K562 (cell line): ENCODE measurements around the gene TAS1R3. TPM values are rescaled to one million over a fixed set of nuclear protein-coding genes. Genes with fewer than 3 reads are reported as not detected.

Experiments
- ATAC-seq: fragments of 200-7000 bp; cut with Tn5 transposase; 3 replicates; pipeline ENCODE4 v1.9.1; 2020; ENCODE audit warnings: moderate library complexity
- BruUV-seq: library from RNA; stranded (reverse); fragments of 400-500 nt; replicated peaks from 2 replicates; lab custom pipeline; 2021; lab: Mats Ljungman, UMichigan
- CTCF ChIA-PET: fragments of 300-600 bp; formaldehyde crosslinking; extraction: SDS; loops from one replicate; lab custom pipeline; 2021; ENCODE audit warnings: low intra/inter-chr PET ratio; lab: Yijun Ruan, JAX
- POLR2A ChIA-PET: fragments of 300-600, 350-650 bp; sonication (Branson Sonifier 250); formaldehyde crosslinking; extraction: SDS; loops from one replicate; lab custom pipeline; 2021; ENCODE audit warnings: antibody characterized with exemption, inconsistent platforms; lab: Yijun Ruan, JAX
- DNase-seq, 4 experiments: peaks; one replicate each; pipeline versions ENCODE4 v3.0.0 to v3.0.0-alpha.2; 2011 to 2018; ENCODE audit warnings: low spot score in 3 of 4, mixed read lengths in 3 of 4; ENCODE audit errors: extremely low read depth in 1 of 4
- FAIRE-seq: peaks from 2 replicates; lab custom pipeline; 2011; peaks lifted over from hg19 to GRCh38; lab: Jason Lieb, UNC
- H2AFZ ChIP-seq: 2 replicates; pipeline ENCODE4 v1.6.0; 2011; ENCODE audit warnings: low read depth, low read length, control low read depth, inconsistent platforms
- H3K27ac ChIP-seq: fragments of 200-600 bp; 3 replicates; pipeline ENCODE4 v1.8.0; 2011; ENCODE audit warnings: low read depth, mild to moderate bottlenecking, control low read depth, inconsistent platforms, low read length, moderate library complexity, mixed read lengths; ENCODE audit errors: extremely low read depth
- H3K27me3 ChIP-seq, 2 experiments: fragments of 300-600 bp in 1 of 2; 2 replicates in 1 of 2; 3 replicates in 1 of 2; pipeline versions ENCODE4 v1.6.0 to v1.8.0; 2011; ENCODE audit warnings: inconsistent platforms in 2 of 2, low read length in 2 of 2, mild to moderate bottlenecking in 1 of 2, mixed read lengths in 1 of 2, moderate library complexity in 1 of 2; ENCODE audit not compliant: control insufficient read depth in 2 of 2, insufficient read depth in 2 of 2
- H3K36me3 ChIP-seq: fragments of 300-600 bp; 3 replicates; pipeline ENCODE4 v1.8.0; 2011; ENCODE audit warnings: mild to moderate bottlenecking, low read length, inconsistent platforms; ENCODE audit not compliant: control insufficient read depth, insufficient read depth
- H3K4me1 ChIP-seq, 2 experiments: fragments of 200-600 bp in 1 of 2; replicated peaks in 1 of 2; 2 replicates in 1 of 2; 3 replicates in 1 of 2; pipeline versions ENCODE4 v1.5.1 to v1.8.0; 2011; ENCODE audit warnings: inconsistent platforms in 2 of 2, low read length in 2 of 2, mild to moderate bottlenecking in 1 of 2, mixed read lengths in 1 of 2, moderate library complexity in 1 of 2; ENCODE audit not compliant: control insufficient read depth in 2 of 2, insufficient read depth in 2 of 2
- H3K4me2 ChIP-seq: 2 replicates; pipeline ENCODE4 v1.6.1; 2011; ENCODE audit warnings: low read length, control low read depth, inconsistent platforms, mixed read lengths; ENCODE audit not compliant: insufficient read depth
- H3K4me3 ChIP-seq: fragments of 200-600 bp; sonication (generic), shearing (Covaris generic); 2 replicates; pipeline ENCODE4 v1.5.1; 2016; ENCODE audit warnings: control low read depth, inconsistent platforms
- H3K79me2 ChIP-seq: fragments of 200-600 bp; 3 replicates; pipeline ENCODE4 v1.8.0; 2011; ENCODE audit warnings: low read length, inconsistent platforms; ENCODE audit not compliant: control insufficient read depth, insufficient read depth
- H3K9ac ChIP-seq, 2 experiments: 2 replicates each; pipeline versions ENCODE4 v1.6.0 to v1.6.1; 2011; ENCODE audit warnings: low read depth in 2 of 2, low read length in 2 of 2, control low read depth in 1 of 2, inconsistent platforms in 1 of 2, mild to moderate bottlenecking in 1 of 2, mixed read lengths in 1 of 2; ENCODE audit not compliant: insufficient read depth in 1 of 2
- H3K9me1 ChIP-seq: one replicate; pipeline ENCODE4 v1.6.0; 2011; ENCODE audit warnings: inconsistent platforms, mild to moderate bottlenecking, low read length, moderate library complexity; ENCODE audit not compliant: control insufficient read depth, insufficient read depth
- H3K9me3 ChIP-seq: replicated peaks from 2 replicates; pipeline ENCODE4 v1.5.1; 2011; ENCODE audit warnings: low read depth, low read length, inconsistent platforms; ENCODE audit not compliant: control insufficient read depth, insufficient read depth
- H4K20me1 ChIP-seq: replicated peaks from 2 replicates; pipeline ENCODE4 v1.6.1; 2011; ENCODE audit warnings: low read length, inconsistent platforms, mixed read lengths; ENCODE audit not compliant: control insufficient read depth, insufficient read depth
- ATF1 ChIP-seq, 2 experiments: fragments of 450-650 bp in 1 of 2; IDR thresholded peaks; 2 replicates each; pipeline ENCODE4 v1.6.1; 2016; ENCODE audit warnings: missing compliant biosample characterization in 1 of 2, missing genetic modification characterization in 1 of 2
- EZH2 ChIP-seq: IDR thresholded peaks from 2 replicates; pipeline ENCODE4 v1.6.1; 2012; ENCODE audit warnings: low read depth, mild to moderate bottlenecking, inconsistent platforms, low read length, borderline replicate concordance
- HMGN3 ChIP-seq: IDR thresholded peaks from 2 replicates; pipeline ENCODE4 v1.6.1; 2011; ENCODE audit warnings: borderline replicate concordance, low read depth, mild to moderate bottlenecking, mixed read lengths, low read length; ENCODE audit not compliant: insufficient read length; ENCODE audit errors: extremely low read depth
- ILK ChIP-seq: fragments of 450-650 bp; IDR thresholded peaks from 2 replicates; pipeline ENCODE4 v1.6.1; 2016; ENCODE audit warnings: missing genetic modification characterization, low read depth, mild to moderate bottlenecking, missing compliant biosample characterization, moderate library complexity, borderline replicate concordance
- MBD1 ChIP-seq: fragments of 250-450 bp; sonication (Bioruptor Pico); IDR thresholded peaks from 2 replicates; pipeline ENCODE4 v1.8.0; 2022; ENCODE audit warnings: inconsistent platforms
- MYNN ChIP-seq, 2 experiments: sonication (generic); formaldehyde crosslinking in 1 of 2; IDR thresholded peaks; 2 replicates each; pipeline versions ENCODE4 v1.5.0 to v1.6.1; 2016 to 2020; ENCODE audit warnings: antibody characterized with exemption in 1 of 2, missing genetic modification reagents in 1 of 2
- NR2C1 ChIP-seq, 2 experiments: fragments of 450-650 bp; IDR thresholded peaks; 2 replicates each; pipeline ENCODE4 v1.6.1; 2017; ENCODE audit warnings: mild to moderate bottlenecking in 2 of 2, antibody characterized with exemption in 1 of 2, inconsistent platforms in 1 of 2, missing compliant biosample characterization in 1 of 2, missing genetic modification characterization in 1 of 2
- POLR2A ChIP-seq: fragments of 450-650 bp; conservative IDR thresholded peaks from 2 replicates; pipeline ENCODE4 v1.6.1; 2016
- POLR2AphosphoS2 ChIP-seq: IDR thresholded peaks from 2 replicates; pipeline ENCODE4 v1.6.1; 2012; ENCODE audit warnings: low read length, improper control_type of control experiment
- POLR2AphosphoS5 ChIP-seq: IDR thresholded peaks from 2 replicates; pipeline ENCODE4 v1.6.1; 2011; ENCODE audit warnings: mild to moderate bottlenecking, low read depth, low read length, moderate library complexity; ENCODE audit not compliant: control insufficient read depth, insufficient read depth
- POLR2G ChIP-seq: fragments of 200-400 bp; formaldehyde crosslinking; IDR thresholded peaks from 2 replicates; pipeline ENCODE4 v1.6.1; 2017; ENCODE audit warnings: low read depth, mild to moderate bottlenecking, antibody characterized with exemption, low read length, moderate library complexity
- POLR3G ChIP-seq: IDR thresholded peaks from 2 replicates; pipeline ENCODE4 v1.6.1; 2011; ENCODE audit not compliant: insufficient read length, insufficient replicate concordance; ENCODE audit errors: extremely low read depth
- SIN3A ChIP-seq, 2 experiments: fragments of 150-350 bp in 1 of 2; IDR thresholded peaks; 2 replicates each; pipeline ENCODE4 v1.6.1; 2011 to 2016; ENCODE audit warnings: borderline replicate concordance in 2 of 2, low read depth in 2 of 2, low read length in 2 of 2, mild to moderate bottlenecking in 2 of 2, moderate library complexity in 2 of 2; ENCODE audit not compliant: control insufficient read depth in 1 of 2
- SIRT6 ChIP-seq: IDR thresholded peaks from one replicate; pipeline ENCODE4 v1.6.1; 2012; ENCODE audit warnings: low read depth, mild to moderate bottlenecking, control low read depth, inconsistent platforms, low read length, moderate library complexity
- SUPT5H ChIP-seq: fragments of 450-650 bp; IDR thresholded peaks from 2 replicates; pipeline ENCODE4 v1.6.1; 2016
- TAF15 ChIP-seq: fragments of 200-400 bp; formaldehyde crosslinking; IDR thresholded peaks from 2 replicates; pipeline ENCODE4 v1.6.1; 2017; ENCODE audit warnings: mild to moderate bottlenecking, low read depth, low read length, moderate library complexity
- TEAD4 ChIP-seq, 2 experiments: sonication (generic) in 1 of 2; formaldehyde crosslinking in 1 of 2; IDR thresholded peaks; 2 replicates each; pipeline versions ENCODE4 v1.6.1 to v1.8.0; 2012 to 2022; ENCODE audit warnings: borderline replicate concordance in 1 of 2, inconsistent platforms in 1 of 2, low read length in 1 of 2, mild to moderate bottlenecking in 1 of 2, missing genetic modification reagents in 1 of 2
- XRCC5 ChIP-seq: fragments of 200-400 bp; formaldehyde crosslinking; IDR thresholded peaks from 2 replicates; pipeline ENCODE4 v1.6.1; 2017; ENCODE audit warnings: low read depth, mild to moderate bottlenecking, low read length
- ZNF431 ChIP-seq: sonication (generic); formaldehyde crosslinking; IDR thresholded peaks from 2 replicates; pipeline ENCODE4 v1.8.0; 2022; ENCODE audit warnings: mild to moderate bottlenecking, missing genetic modification reagents
- ZNF707 ChIP-seq: fragments of 250-450 bp; sonication (Bioruptor Pico); conservative IDR thresholded peaks from 2 replicates; pipeline ENCODE4 v1.8.0; 2022; ENCODE audit warnings: inconsistent platforms, mild to moderate bottlenecking, moderate library complexity
- WGBS: fragments of 100-300 bp; shearing (Covaris generic); methylation state at CpG from one replicate; pipeline ENCODE4 v1.1.6; 2016; ENCODE audit warnings: low coverage, mixed read lengths; ENCODE audit not compliant: insufficient coverage; ENCODE audit errors: missing lambda C conversion rate; 5-methylcytosine and 5-hydroxymethylcytosine counted together
- in situ Hi-C: fragments of 300-500 bp; cut with MboI; formaldehyde crosslinking; loops from 4 replicates; pipeline ENCODE4 v1.15.0; 2018; ENCODE audit warnings: inconsistent platforms, mixed read lengths
- intact Hi-C: fragments of 100-400 bp; cut with micrococcal nuclease; formaldehyde crosslinking; loops from 2 replicates; pipeline ENCODE4 v1.14.2; 2022
- polyA plus RNA-seq, 8 experiments: library from polyadenylated mRNA; depleted of rRNA in 4 of 8; stranded (reverse) in 5 of 8; unstranded in 3 of 8; fragments of >200 nt; fragmentation: Nextera tagmentation in 2 of 8; fragmentation: Illumina TruSeq in 1 of 8; extraction: Ambion mirVana in 2 of 8; extraction: Trizol in 1 of 8; gene quantifications; 2 replicates each; pipeline versions ENCODE4 v1.2.1 to v1.2.3, GENCODE V29; 2011 to 2014; ENCODE audit warnings: inconsistent platforms in 1 of 8, missing spikeins in 1 of 8
- total RNA-seq, 7 experiments: library from RNA; depleted of rRNA in 6 of 7; stranded (reverse); fragments of >200 nt in 6 of 7; fragmentation: Illumina TruSeq in 2 of 7; extraction: Trizol in 2 of 7; gene quantifications; 2 replicates each; pipeline versions ENCODE4 v1.2.1 to v1.2.3, GENCODE V29; 2011 to 2021; ENCODE audit warnings: low replicate concordance in 1 of 7

Gene TAS1R3
- total and polyA plus RNA-seq, 9 of the 15 experiments (the other 6 are each of a cell fraction or from before 2014, with no cell fraction given): 0.07 to 0.13 TPM; not detected in 7

GRCh38 chr1:1332031-1332755, 1.1 kb downstream of the TAS1R3 start:
- ATAC-seq (no peak), FAIRE-seq (no peak), DNase-seq (no peak)
- peaks cover 38% of the 10 kb centered on the region; the same call in 1 of the 3 replicates for H3K36me3 ChIP-seq
- in situ Hi-C loops: no loop called here
- intact Hi-C loops: no loop called here
- no peak overlapping the region for H2AFZ ChIP-seq
- WGBS: 90% methylated on average over 46 of the region's 57 CpGs
- H3K9me3 ChIP-seq: peaks cover 6% of the 10 kb centered on the region
- CTCF ChIA-PET: no interaction called here
- H3K4me1 ChIP-seq: peaks cover 0 to 94% of the 10 kb centered on the region in 2 experiments; a peak in 2 of 5 replicates
- no TSS peak for BruUV-seq
- no peaks in the 10 kb centered on the region for H3K27me3 ChIP-seq
- H3K9ac ChIP-seq: no peak overlapping the region
- no peak overlapping the region for H3K4me3 ChIP-seq
- POLR2A ChIA-PET: interaction anchor here (0.7 to 1.7 kb wide), 5 partner anchors 10 to 43 kb away, joined by 3 to 9 read pairs (median 4); partner anchors contain the start of gene AURKAIP1
- H3K4me2 ChIP-seq: no peak overlapping the region
- H3K27ac ChIP-seq: no peak overlapping the region
- H3K79me2 ChIP-seq: no peaks in the 10 kb centered on the region
- H4K20me1 ChIP-seq: peaks cover 12% of the 10 kb centered on the region; the same call in 1 of the 2 replicates
- peaks cover 4% of the 10 kb centered on the region for H3K9me1 ChIP-seq
- no peak for TF ChIP-seq ZNF707 (CRISPR knock-in tag)
- no peak for TF ChIP-seq ATF1 (CRISPR knock-in tag; IDR thresholded peaks at IDR 0.05)
- TF ChIP-seq ATF1 (tag; IDR thresholded peaks at IDR 0.05): no peak
- TF ChIP-seq SIN3A (IDR thresholded peaks at IDR 0.05; ENCODE audit: borderline replicate concordance in 2 of 2, control insufficient read depth in 1 of 2, low read depth in 2 of 2, low read length in 2 of 2): no peak
- TF ChIP-seq TEAD4 (IDR thresholded peaks at IDR 0.05; ENCODE audit: low read length): no peak
- no peak for TF ChIP-seq TEAD4 (CRISPR knock-in tag; IDR thresholded peaks at IDR 0.05; ENCODE audit: borderline replicate concordance)
- TF ChIP-seq POLR2A: peak; percentile 27; the same call in 1 of the 2 replicates
- TF ChIP-seq TAF15: no peak
- peak; percentile 37 for TF ChIP-seq HMGN3
- no peak for TF ChIP-seq ZNF431 (CRISPR knock-in tag)
- TF ChIP-seq POLR2AphosphoS2: 0 out of 2 replicates have a peak, but pooled peaks have one; percentile 71
- TF ChIP-seq POLR3G: no peak
- TF ChIP-seq POLR2G: peak; percentile 69
- TF ChIP-seq SUPT5H: peak; percentile 37; the same call in 1 of the 2 replicates
- 0 out of 2 replicates have a peak, but pooled peaks have one; percentile 11 for TF ChIP-seq POLR2AphosphoS5
- TF ChIP-seq MBD1 (CRISPR knock-in tag): no peak
- TF ChIP-seq MYNN (IDR thresholded peaks at IDR 0.05): 0 out of 2 replicates have a peak, but pooled peaks have one; percentile 12
- no peak for TF ChIP-seq MYNN (CRISPR knock-in tag; IDR thresholded peaks at IDR 0.05)
- TF ChIP-seq ILK: no peak
- no peak for TF ChIP-seq NR2C1 (IDR thresholded peaks at IDR 0.05)
- TF ChIP-seq NR2C1 (tag; IDR thresholded peaks at IDR 0.05): 0 out of 2 replicates have a peak, but pooled peaks have one; percentile 16
- TF ChIP-seq EZH2: no peak
- peak; percentile 21 for TF ChIP-seq SIRT6
- no peak for TF ChIP-seq XRCC5
